ENCODE data around the gene UTP11. TPM values are rescaled to one million over a fixed set of nuclear protein-coding genes. Genes with fewer than 3 reads are reported as not detected.
A peak's percentile ranks its signal among the peaks of the same experiment; 100 is the strongest.

The UTP11 gene
- total RNA-seq, 1 experiment from 2014 or later: 31.1 TPM

GRCh38 chr1:38045401-38046332 is 33.1 kb downstream of the UTP11 start:
- Histone ChIP-seq H3K4me3 (ENCODE audit: low read length) (no peak overlapping the region), H3K4me1 (ENCODE audit: low read length) (peaks cover 18% of the 10 kb centered on the region), H3K79me2 (ENCODE audit: low read length) (no peaks in the 10 kb centered on the region), H3K36me3 (ENCODE audit: insufficient read depth, low read length) (no peaks in the 10 kb centered on the region), H3K9me2 (replicated peaks; ENCODE audit: insufficient read depth, low read length) (no peaks in the 10 kb centered on the region), H3K9me3 (ENCODE audit: low read length) (no peaks in the 10 kb centered on the region), H3K9ac (ENCODE audit: low read length) (no peak overlapping the region), H3K27ac (ENCODE audit: low read length) (no peak overlapping the region), H4K20me1 (ENCODE audit: insufficient read depth, low read depth, low read length) (peaks cover 5% of the 10 kb centered on the region; the same call in 1 of the 2 replicates), H3K4me2 (ENCODE audit: low read depth, low read length, poor library complexity, severe bottlenecking) (no peak overlapping the region), H2AFZ (ENCODE audit: low read length) (no peak overlapping the region), H3K27me3 (ENCODE audit: low read length) (no peaks in the 10 kb centered on the region)
- DNase-seq: no peak

- H4K20me1 ChIP-seq (ENCODE audit: insufficient read depth, low read depth, low read length): peaks cover 5% of the 10 kb centered on the region; the same call in 1 of the 2 replicates
- H3K27me3 ChIP-seq (ENCODE audit: low read length): no peaks in the 10 kb centered on the region
- H3K4me2 ChIP-seq (ENCODE audit: low read depth, low read length, poor library complexity, severe bottlenecking): peak within 1 kb of the TSS; percentile 62
- no peak for DNase-seq
- no peaks in the 10 kb centered on the region for H3K79me2 ChIP-seq (ENCODE audit: low read length)
- peaks cover 16% of the 10 kb centered on the region for H3K4me1 ChIP-seq (ENCODE audit: low read length)
- no peaks in the 10 kb centered on the region for H3K36me3 ChIP-seq (ENCODE audit: insufficient read depth, low read length)
- no peak within 1 kb of the TSS for H3K27ac ChIP-seq (ENCODE audit: low read length)
- H3K9ac ChIP-seq (ENCODE audit: low read length): no peak within 1 kb of the TSS
- no peak within 1 kb of the TSS for H2AFZ ChIP-seq (ENCODE audit: low read length)
- no peaks in the 10 kb centered on the region for H3K9me2 ChIP-seq (replicated peaks; ENCODE audit: insufficient read depth, low read length)
- peak within 1 kb of the TSS; percentile 58; the same call in 1 of the 2 replicates for H3K4me3 ChIP-seq (ENCODE audit: low read length)
- no peaks in the 10 kb centered on the region for H3K9me3 ChIP-seq (ENCODE audit: low read length)
Measured at GRCh38 chr1:38046333-38046883, 33.9 kb downstream of the UTP11 start, which contains the start of gene POU3F1. Gene POU3F1 (minus strand): TSS chr1:38046793. CDS start chr1:38046743, 50 bp downstream.

GRCh38 chr1:38046884-38047602 is 34.5 kb downstream of the UTP11 start:
- Histone ChIP-seq H3K9ac (ENCODE audit: low read length) (no peak overlapping the region), H3K79me2 (ENCODE audit: low read length) (no peaks in the 10 kb centered on the region), H4K20me1 (ENCODE audit: insufficient read depth, low read depth, low read length) (peaks cover 3% of the 10 kb centered on the region; the same call in 1 of the 2 replicates), H3K27me3 (ENCODE audit: low read length) (no peaks in the 10 kb centered on the region), H3K27ac (ENCODE audit: low read length) (no peak overlapping the region), H2AFZ (ENCODE audit: low read length) (no peak overlapping the region), H3K9me3 (ENCODE audit: low read length) (no peaks in the 10 kb centered on the region), H3K36me3 (ENCODE audit: insufficient read depth, low read length) (no peaks in the 10 kb centered on the region), H3K9me2 (replicated peaks; ENCODE audit: insufficient read depth, low read length) (no peaks in the 10 kb centered on the region), H3K4me3 (ENCODE audit: low read length) (peak overlapping the region; percentile 58; the same call in 1 of the 2 replicates), H3K4me1 (ENCODE audit: low read length) (peaks cover 17% of the 10 kb centered on the region), H3K4me2 (ENCODE audit: low read depth, low read length, poor library complexity, severe bottlenecking) (peak overlapping the region; percentile 62)
- peak; percentile 91 for DNase-seq

- H3K79me2 ChIP-seq (ENCODE audit: low read length): no peaks in the 10 kb centered on the region
- H3K27me3 ChIP-seq (ENCODE audit: low read length): no peaks in the 10 kb centered on the region
- no peak overlapping the region for H3K27ac ChIP-seq (ENCODE audit: low read length)
- H3K4me2 ChIP-seq (ENCODE audit: low read depth, low read length, poor library complexity, severe bottlenecking): no peak overlapping the region
- no peak for DNase-seq
- H3K36me3 ChIP-seq (ENCODE audit: insufficient read depth, low read length): no peaks in the 10 kb centered on the region
- peaks cover 24% of the 10 kb centered on the region for H3K4me1 ChIP-seq (ENCODE audit: low read length)
- no peaks in the 10 kb centered on the region for H3K9me2 ChIP-seq (replicated peaks; ENCODE audit: insufficient read depth, low read length)
- H2AFZ ChIP-seq (ENCODE audit: low read length): no peak overlapping the region
- no peaks in the 10 kb centered on the region for H4K20me1 ChIP-seq (ENCODE audit: insufficient read depth, low read depth, low read length)
- H3K9ac ChIP-seq (ENCODE audit: low read length): no peak overlapping the region
- no peaks in the 10 kb centered on the region for H3K9me3 ChIP-seq (ENCODE audit: low read length)
- no peak overlapping the region for H3K4me3 ChIP-seq (ENCODE audit: low read length)
Measured at GRCh38 chr1:38047603-38048141, 35.1 kb downstream of the UTP11 start.

GRCh38 chr1:38050397-38051078 is 38.0 kb downstream of the UTP11 start:
- Histone ChIP-seq H3K79me2 (ENCODE audit: low read length) (no peaks in the 10 kb centered on the region), H3K4me3 (ENCODE audit: low read length) (no peak overlapping the region), H2AFZ (ENCODE audit: low read length) (no peak overlapping the region), H3K4me2 (ENCODE audit: low read depth, low read length, poor library complexity, severe bottlenecking) (no peak overlapping the region), H3K4me1 (ENCODE audit: low read length) (peaks cover 25% of the 10 kb centered on the region), H3K9me2 (replicated peaks; ENCODE audit: insufficient read depth, low read length) (no peaks in the 10 kb centered on the region), H4K20me1 (ENCODE audit: insufficient read depth, low read depth, low read length) (no peaks in the 10 kb centered on the region), H3K27ac (ENCODE audit: low read length) (no peak overlapping the region), H3K9me3 (ENCODE audit: low read length) (no peaks in the 10 kb centered on the region), H3K9ac (ENCODE audit: low read length) (no peak overlapping the region), H3K27me3 (ENCODE audit: low read length) (no peaks in the 10 kb centered on the region), H3K36me3 (ENCODE audit: insufficient read depth, low read length) (no peaks in the 10 kb centered on the region)
- no peak for DNase-seq

GRCh38 chr1:38051079-38051543 is 38.6 kb downstream of the UTP11 start:
- Histone ChIP-seq H3K36me3 (ENCODE audit: insufficient read depth, low read length) (no peaks in the 10 kb centered on the region), H3K27me3 (ENCODE audit: low read length) (no peaks in the 10 kb centered on the region), H3K9ac (ENCODE audit: low read length) (no peak overlapping the region), H3K4me2 (ENCODE audit: low read depth, low read length, poor library complexity, severe bottlenecking) (no peak overlapping the region), H2AFZ (ENCODE audit: low read length) (no peak overlapping the region), H4K20me1 (ENCODE audit: insufficient read depth, low read depth, low read length) (no peaks in the 10 kb centered on the region), H3K9me3 (ENCODE audit: low read length) (no peaks in the 10 kb centered on the region), H3K27ac (ENCODE audit: low read length) (no peak overlapping the region), H3K4me3 (ENCODE audit: low read length) (no peak overlapping the region), H3K9me2 (replicated peaks; ENCODE audit: insufficient read depth, low read length) (no peaks in the 10 kb centered on the region), H3K79me2 (ENCODE audit: low read length) (no peaks in the 10 kb centered on the region), H3K4me1 (ENCODE audit: low read length) (peaks cover 25% of the 10 kb centered on the region)
- DNase-seq: no peak

GRCh38 chr1:38052750-38053415 is 40.3 kb downstream of the UTP11 start:
- Histone ChIP-seq H3K9me3 (ENCODE audit: low read length) (no peaks in the 10 kb centered on the region), H3K36me3 (ENCODE audit: insufficient read depth, low read length) (no peaks in the 10 kb centered on the region), H3K4me3 (ENCODE audit: low read length) (no peak overlapping the region), H3K27me3 (ENCODE audit: low read length) (no peaks in the 10 kb centered on the region), H3K4me1 (ENCODE audit: low read length) (peaks cover 20% of the 10 kb centered on the region), H2AFZ (ENCODE audit: low read length) (no peak overlapping the region), H3K9ac (ENCODE audit: low read length) (no peak overlapping the region), H4K20me1 (ENCODE audit: insufficient read depth, low read depth, low read length) (no peaks in the 10 kb centered on the region), H3K9me2 (replicated peaks; ENCODE audit: insufficient read depth, low read length) (no peaks in the 10 kb centered on the region), H3K4me2 (ENCODE audit: low read depth, low read length, poor library complexity, severe bottlenecking) (peak overlapping the region; percentile 20), H3K79me2 (ENCODE audit: low read length) (no peaks in the 10 kb centered on the region), H3K27ac (ENCODE audit: low read length) (no peak overlapping the region)
- peak; percentile 82 for DNase-seq

Measured in Karpas-422 (cell line).